A549 treated with AZD9567 at 1 μM for 4 hours (cell line): ENCODE measurements around the gene PGAM1. TPM values are rescaled to one million over a fixed set of nuclear protein-coding genes. Genes with fewer than 3 reads are reported as not detected.

Source experiments
- total RNA-seq: library from RNA; stranded (reverse); fragments of 200-300 nt; extraction: Qiagen RNA extraction; gene quantifications from 5 replicates; pipeline ENCODE4 v1.2.3, GENCODE V29; 2022; ENCODE audit not compliant: insufficient read depth

Gene PGAM1
- 595 to 678 TPM (median 628 TPM) in 5 replicates for total RNA-seq

GRCh38 chr10:97425964-97426775, at the start of gene PGAM1:
PGAM1 (plus strand) TSS chr10:97426191; CDS start chr10:97426308, 117 bp downstream.

GRCh38 chr10:97400665-97401454, 25.1 kb upstream of the PGAM1 start, which contains the start of gene RRP12:
RRP12 (minus strand) TSS chr10:97401340; CDS start chr10:97401231, 109 bp downstream.

GRCh38 chr10:97445722-97446639, 20.0 kb downstream of the PGAM1 start, which contains the start of the genes EXOSC1 and ZDHHC16:
EXOSC1 (minus strand) TSS chr10:97446006; CDS start chr10:97445985, 21 bp downstream.
ZDHHC16 (plus strand) TSS chr10:97446175; CDS start chr10:97451676, 5,501 bp downstream.

Other genes starting within 250 kb of the PGAM1 start
- 0.06 to 0.15 TPM (median 0.10 TPM) in 4 of 5 replicates, not detected in the other for gene SLIT1, start 240.2 kb upstream of the PGAM1 start, total RNA-seq
- gene ARHGAP19, start 133.6 kb upstream of the PGAM1 start, total RNA-seq, result 3.7 to 6.3 TPM (median 4.6 TPM) in 5 replicates
- gene FRAT1, start 106.9 kb upstream of the PGAM1 start, total RNA-seq, result 0.74 to 2.2 TPM (median 1.7 TPM) in 5 replicates
- gene FRAT2, start 91.5 kb upstream of the PGAM1 start, total RNA-seq, result 1.2 to 8.8 TPM (median 8.0 TPM) in 5 replicates
- 44.4 to 73.3 TPM (median 56.6 TPM) in 5 replicates for gene RRP12, start 24.9 kb upstream of the PGAM1 start, total RNA-seq
- 52.3 to 74.1 TPM (median 56.7 TPM) in 5 replicates for gene EXOSC1, start 19.8 kb downstream of the PGAM1 start, total RNA-seq
- 48.5 to 56.2 TPM (median 54.9 TPM) in 5 replicates for gene ZDHHC16, start 20.0 kb downstream of the PGAM1 start, total RNA-seq
- 46.3 to 54.9 TPM (median 49.5 TPM) in 5 replicates for gene MMS19, start 72.2 kb downstream of the PGAM1 start, total RNA-seq
- 19.0 to 20.1 TPM (median 19.9 TPM) in 5 replicates for gene UBTD1, start 72.7 kb downstream of the PGAM1 start, total RNA-seq
- gene ANKRD2, start 146.6 kb downstream of the PGAM1 start, total RNA-seq, result 4.4 to 6.8 TPM (median 5.9 TPM) in 4 of 5 replicates, not detected in the other
- 1.6 to 2.2 TPM (median 1.9 TPM) in 5 replicates for gene HOGA1, start 158.2 kb downstream of the PGAM1 start, total RNA-seq
- not detected in 5 replicates for gene C10orf62, start 163.5 kb downstream of the PGAM1 start, total RNA-seq
- 3.3 to 7.4 TPM (median 6.7 TPM) in 5 replicates for gene MORN4, start 207.3 kb downstream of the PGAM1 start, total RNA-seq
- 21.4 to 26.1 TPM (median 24.3 TPM) in 5 replicates for gene PI4K2A, start 214.5 kb downstream of the PGAM1 start, total RNA-seq